HG02852 (cell line): ENCODE measurements around the gene SLC44A4.
A peak's percentile ranks its signal among the peaks of the same experiment; 100 is the strongest.
"Not testable (repeated sequence)": the region's sequence is repeated elsewhere in the genome, so short reads cannot be mapped to it uniquely, and the experiment has no call there.

Experiments
- ATAC-seq: cut with Tn5 transposase; IDR thresholded peaks from one replicate; pipeline ENCODE4 v1.9.1; 2021; ENCODE audit warnings: mild to moderate bottlenecking, moderate library complexity; ENCODE audit not compliant: unreplicated experiment

The SLC44A4 gene

GRCh38 chr6:31831350-31832215 is 47.2 kb downstream of the SLC44A4 start:
- no peak for ATAC-seq

DNA sequence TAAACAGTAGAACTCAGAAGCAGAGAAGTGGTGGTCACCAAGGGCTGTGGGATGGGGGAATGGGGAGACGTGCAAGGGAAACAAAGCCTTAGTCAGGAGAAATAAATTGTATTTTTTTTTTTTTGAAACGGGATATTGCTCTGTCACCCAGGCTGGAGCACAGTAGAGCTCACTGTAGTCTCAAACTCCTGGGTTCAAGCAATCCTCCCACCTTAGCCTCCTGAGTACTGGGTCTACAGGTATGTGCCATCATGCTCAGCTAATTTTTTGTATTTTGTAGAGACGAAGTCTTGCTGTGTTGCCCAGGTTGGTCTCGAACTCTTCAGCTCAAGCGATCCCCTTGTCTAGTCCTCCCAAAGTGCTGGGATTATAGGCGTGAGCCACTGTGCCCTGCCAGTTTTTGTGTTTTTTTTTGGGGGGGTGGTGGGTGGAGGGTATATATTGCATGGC is 47.9 kb downstream of the SLC44A4 start:
- no peak for ATAC-seq

- no peak for ATAC-seq
Observed at GRCh38 chr6:31829633-31830283, 49.0 kb downstream of the SLC44A4 start.

- ATAC-seq = peak; percentile 70
Observed at GRCh38 chr6:31827286-31828079, 51.3 kb downstream of the SLC44A4 start, which contains the start of gene HSPA1B. HSPA1B (plus strand) TSS chr6:31827738; CDS start chr6:31827951, 213 bp downstream.

DNA sequence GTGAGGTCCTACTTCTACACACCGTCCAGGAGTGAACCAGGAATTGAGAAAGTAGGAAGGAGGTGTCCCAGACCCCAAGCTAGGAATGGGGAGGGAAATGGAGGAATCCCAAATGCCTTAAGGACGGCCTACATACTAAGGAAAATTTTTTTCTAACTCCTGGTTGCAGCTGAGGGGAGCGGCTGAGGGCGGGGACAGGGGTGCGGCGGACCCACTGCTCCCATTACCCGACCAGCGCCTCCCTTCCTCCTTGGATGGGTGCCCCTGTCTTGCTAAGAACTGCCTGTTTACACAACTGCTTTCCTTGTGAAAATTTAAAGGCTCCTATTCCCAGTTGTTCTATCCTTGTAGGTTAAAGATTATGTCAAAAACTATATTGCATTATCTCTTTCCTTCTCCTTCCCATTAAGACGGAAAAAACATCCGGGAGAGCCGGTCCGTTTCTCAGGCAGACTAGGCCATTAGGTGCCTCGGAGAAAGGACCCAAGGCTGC is 52.0 kb downstream of the SLC44A4 start:
- no peak for ATAC-seq

GRCh38 chr6:31825553-31825952 is 53.2 kb downstream of the SLC44A4 start:
- ATAC-seq = no peak

DNA sequence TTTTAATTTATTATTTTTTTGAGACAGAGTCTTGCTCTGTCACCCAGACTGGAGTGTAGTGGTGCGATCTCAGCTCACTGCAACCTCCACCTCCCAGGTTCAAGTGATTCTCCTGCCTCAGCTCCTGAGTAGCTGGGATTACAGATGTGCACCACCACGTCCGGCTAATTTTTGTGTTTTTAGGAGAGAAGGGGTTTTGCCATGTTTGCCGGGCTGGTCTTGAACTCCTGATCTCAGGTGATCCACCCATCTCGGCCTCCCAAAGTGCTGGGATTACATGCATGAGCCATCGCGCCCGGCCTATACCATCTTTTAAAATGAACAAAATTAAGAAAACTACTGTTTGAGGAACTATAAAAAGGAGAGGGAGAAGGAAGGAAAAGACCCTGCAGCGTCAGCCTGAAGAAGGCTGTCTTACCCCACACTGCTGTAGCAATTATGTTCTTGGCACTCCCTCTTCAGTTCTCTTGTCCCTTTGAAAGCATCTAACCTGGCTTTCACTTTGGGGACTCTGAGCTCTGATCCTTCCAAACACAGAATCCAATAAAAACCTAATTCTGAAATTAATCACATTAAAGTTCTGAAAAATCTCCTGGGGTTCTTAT is 55.1 kb downstream of the SLC44A4 start:
- ATAC-seq = not testable (repeated sequence)

DNA sequence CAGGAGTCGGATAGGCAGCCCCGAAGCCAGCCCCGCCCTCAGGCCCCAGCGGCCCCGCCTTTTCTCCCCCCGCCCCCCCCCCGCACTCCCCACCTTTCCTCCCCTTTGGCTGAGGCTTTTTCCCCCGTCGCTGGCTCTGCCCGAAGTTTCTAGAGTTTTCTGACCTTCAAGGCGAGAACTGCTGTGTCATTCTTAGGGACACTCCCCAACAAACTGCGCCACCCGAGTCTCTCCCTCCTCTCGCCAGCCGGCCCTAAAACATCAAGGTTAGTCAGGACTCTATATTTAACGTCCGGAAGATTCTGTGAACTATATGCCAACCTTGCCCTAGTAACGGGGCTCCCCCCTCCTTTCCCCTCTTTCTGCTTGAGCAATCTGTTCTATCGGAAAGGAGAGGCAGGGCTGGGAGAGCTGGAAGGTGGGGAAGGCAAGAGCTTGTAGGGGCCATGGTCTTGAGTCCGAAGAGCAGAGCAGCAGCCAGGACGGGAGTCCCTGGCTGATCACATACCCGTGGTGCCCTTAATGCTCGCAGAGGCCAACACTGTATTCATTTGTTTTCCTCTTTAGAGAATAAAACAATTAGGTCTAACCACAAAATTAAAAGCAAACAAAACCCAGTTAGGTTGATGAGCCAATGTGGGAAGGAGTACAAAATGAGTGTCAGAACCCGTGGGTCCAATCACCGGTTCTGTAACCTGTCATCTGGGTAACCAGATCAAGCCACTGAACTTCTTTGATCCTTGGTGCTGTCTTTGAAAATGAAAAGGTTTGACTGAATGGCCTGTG is 56.6 kb downstream of the SLC44A4 start:
- ATAC-seq = peak; percentile 34

- ATAC-seq = peak; percentile 40
Observed at GRCh38 chr6:31821301-31822035, 57.3 kb downstream of the SLC44A4 start.

DNA sequence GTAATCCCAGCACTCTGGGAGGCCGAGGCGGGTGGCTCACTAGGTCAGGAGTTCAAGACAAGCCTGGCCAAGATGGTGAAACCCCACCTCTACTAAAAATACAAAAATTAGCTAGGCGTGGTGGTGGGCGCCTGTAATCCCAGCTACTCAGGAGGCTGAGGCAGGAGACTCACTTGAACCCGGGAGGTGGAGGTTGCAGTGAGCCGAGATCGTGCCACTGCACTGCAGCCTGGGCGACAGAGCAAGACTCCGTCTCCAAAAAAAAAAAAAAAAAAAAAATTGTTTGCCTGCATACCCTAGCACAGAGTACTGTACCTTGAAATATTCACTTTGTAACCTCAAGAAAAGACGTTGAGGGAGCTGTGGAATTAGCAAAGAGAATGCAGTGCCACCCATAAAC is 58.4 kb downstream of the SLC44A4 start:
- not testable (repeated sequence) for ATAC-seq

- no peak for ATAC-seq
Observed at GRCh38 chr6:31819871-31820299, 58.9 kb downstream of the SLC44A4 start.

- not testable (repeated sequence) for ATAC-seq
Observed at GRCh38 chr6:31817929-31818511, 60.8 kb downstream of the SLC44A4 start.

DNA sequence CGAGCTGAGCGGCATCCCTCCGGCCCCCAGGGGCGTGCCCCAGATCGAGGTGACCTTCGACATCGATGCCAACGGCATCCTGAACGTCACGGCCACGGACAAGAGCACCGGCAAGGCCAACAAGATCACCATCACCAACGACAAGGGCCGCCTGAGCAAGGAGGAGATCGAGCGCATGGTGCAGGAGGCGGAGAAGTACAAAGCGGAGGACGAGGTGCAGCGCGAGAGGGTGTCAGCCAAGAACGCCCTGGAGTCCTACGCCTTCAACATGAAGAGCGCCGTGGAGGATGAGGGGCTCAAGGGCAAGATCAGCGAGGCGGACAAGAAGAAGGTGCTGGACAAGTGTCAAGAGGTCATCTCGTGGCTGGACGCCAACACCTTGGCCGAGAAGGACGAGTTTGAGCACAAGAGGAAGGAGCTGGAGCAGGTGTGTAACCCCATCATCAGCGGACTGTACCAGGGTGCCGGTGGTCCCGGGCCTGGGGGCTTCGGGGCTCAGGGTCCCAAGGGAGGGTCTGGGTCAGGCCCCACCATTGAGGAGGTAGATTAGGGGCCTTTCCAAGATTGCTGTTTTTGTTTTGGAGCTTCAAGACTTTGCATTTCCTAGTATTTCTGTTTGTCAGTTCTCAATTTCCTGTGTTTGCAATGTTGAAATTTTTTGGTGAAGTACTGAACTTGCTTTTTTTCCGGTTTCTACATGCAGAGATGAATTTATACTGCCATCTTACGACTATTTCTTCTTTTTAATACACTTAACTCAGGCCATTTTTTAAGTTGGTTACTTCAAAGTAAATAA is 61.5 kb downstream of the SLC44A4 start:
- not testable (repeated sequence) for ATAC-seq

GRCh38 chr6:31815025-31815838 is 63.6 kb downstream of the SLC44A4 start, which contains the start of the genes HSPA1A and HSPA1L:
HSPA1A (plus strand) TSS chr6:31815543; CDS start chr6:31815757, 214 bp downstream.
HSPA1L (minus strand) TSS chr6:31815283; CDS start chr6:31811972, 3,311 bp downstream.
- ATAC-seq = no peak

DNA sequence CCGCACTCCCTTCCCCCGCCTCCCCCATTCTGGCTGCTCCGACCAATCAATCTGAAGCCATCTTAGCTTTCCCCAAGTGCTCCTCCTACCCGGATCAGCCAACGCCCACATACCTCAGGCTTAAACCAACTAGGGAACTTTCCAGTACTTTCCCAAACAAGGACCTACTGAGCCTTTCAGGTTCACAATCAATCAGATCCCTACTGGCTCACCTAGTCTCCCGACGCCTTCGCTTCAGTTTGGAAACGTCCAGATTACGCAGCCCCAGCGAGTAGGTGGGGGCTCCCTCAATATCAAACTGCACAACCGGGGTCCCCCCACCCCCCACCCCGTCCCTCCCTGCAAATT is 64.1 kb downstream of the SLC44A4 start:
- no peak for ATAC-seq

- no peak for ATAC-seq
Observed at GRCh38 chr6:31813465-31813849, 65.3 kb downstream of the SLC44A4 start.
